Activated T-cell treated with anti-CD3 and anti-CD28 coated beads for 1 hour (primary cell): ENCODE results near the gene CMTM5.
"Not testable (repeated sequence)": the region's sequence is repeated elsewhere in the genome, so short reads cannot be mapped to it uniquely, and the experiment has no call there.

Source experiments
- DNase-seq: peaks from one replicate; pipeline ENCODE4 v3.0.0-alpha.2; 2020; ENCODE audit warnings: low read depth

Gene CMTM5

GRCh38 chr14:23414906-23415820 is 38.3 kb downstream of the CMTM5 start:
- no peak for DNase-seq

- DNase-seq, result no peak
Measured at GRCh38 chr14:23415821-23416778, 39.3 kb downstream of the CMTM5 start.

GRCh38 chr14:23416801-23417200 is 40.0 kb downstream of the CMTM5 start:
- no peak for DNase-seq

DNA sequence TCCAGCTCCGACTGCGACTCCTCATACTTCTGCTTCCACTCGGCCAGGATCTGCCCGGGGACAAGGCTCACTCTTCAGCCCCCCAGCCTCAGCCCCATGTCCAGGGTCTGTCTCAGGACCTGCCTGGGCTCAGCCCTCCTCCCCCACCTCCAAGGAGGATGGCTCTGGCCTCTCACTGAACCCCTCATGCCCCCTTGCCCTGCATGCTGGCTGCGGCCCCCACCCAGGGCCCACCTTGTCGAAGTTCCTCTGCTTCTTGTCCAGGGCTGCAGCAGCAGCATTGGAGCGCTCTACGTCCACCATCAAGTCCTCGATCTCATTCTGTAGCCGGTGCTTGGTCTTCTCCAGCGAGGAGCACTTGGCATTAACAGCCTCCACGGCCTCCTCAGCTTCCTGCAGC is 40.4 kb downstream of the CMTM5 start:
- not testable (repeated sequence) for DNase-seq

DNA sequence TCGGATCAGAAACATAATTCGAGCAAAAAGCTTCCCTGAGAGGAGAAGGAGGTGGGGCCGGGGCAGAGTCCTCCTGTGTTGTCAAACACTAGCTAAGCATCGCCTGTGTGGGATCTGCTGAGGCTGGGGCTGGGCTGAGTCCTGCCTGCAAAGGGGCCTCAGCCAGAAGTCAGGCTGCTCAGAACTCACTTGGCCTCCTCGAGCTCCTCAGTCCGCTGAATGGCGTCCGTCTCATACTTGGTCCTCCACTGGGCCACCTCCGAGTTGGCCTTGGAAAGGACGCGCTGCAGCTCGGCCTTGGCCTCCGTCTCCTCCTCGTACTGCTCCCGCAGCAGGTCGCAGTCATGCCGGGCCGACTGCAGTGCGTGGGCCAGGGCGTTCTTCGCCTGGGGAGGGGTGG is 41.2 kb downstream of the CMTM5 start:
- no peak for DNase-seq

DNA sequence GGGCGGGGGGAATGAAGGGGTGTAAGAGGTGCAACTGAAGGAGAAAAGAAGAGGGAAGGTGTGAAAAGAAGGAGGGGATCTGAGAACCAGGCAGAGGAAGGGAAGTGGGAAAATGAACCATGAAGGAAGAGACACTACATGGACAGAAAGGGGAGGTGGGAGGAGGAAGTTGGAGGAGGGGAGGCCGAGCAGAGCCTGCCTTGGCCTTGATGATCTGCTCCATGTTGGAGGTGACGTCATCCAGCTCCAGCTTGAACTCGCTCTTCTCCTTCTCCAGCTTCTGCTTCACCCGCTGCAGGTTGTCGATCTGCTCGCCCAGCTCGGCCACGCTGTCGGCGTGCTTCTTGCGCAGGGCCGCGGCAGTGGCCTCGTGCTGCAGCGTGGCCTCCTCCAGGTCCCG is 42.8 kb downstream of the CMTM5 start:
- DNase-seq, result not testable (repeated sequence)

DNA sequence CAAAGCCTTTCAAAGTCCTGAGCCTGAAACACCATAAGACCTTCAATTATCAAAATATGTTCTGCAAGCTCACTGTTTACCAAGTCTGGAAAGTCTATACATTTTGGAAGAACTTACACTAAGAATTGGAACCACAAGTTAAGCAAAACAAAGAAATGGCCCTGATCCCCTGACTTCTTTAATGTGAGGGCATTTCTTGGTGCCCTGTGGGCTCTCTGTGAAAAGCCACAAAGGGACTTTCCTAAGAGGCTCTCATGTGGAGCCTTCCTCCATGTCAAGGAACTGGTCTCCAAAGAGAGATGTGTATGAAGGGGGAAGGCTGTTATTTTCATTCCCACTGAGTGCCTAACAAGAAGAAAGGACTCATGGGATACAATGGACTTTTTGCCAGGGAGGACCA is 44.7 kb downstream of the CMTM5 start:
- DNase-seq, result no peak

GRCh38 chr14:23423657-23424056 is 46.8 kb downstream of the CMTM5 start:
- no peak for DNase-seq

- DNase-seq, result no peak
Measured at GRCh38 chr14:23425169-23425568, 48.3 kb downstream of the CMTM5 start.

DNA sequence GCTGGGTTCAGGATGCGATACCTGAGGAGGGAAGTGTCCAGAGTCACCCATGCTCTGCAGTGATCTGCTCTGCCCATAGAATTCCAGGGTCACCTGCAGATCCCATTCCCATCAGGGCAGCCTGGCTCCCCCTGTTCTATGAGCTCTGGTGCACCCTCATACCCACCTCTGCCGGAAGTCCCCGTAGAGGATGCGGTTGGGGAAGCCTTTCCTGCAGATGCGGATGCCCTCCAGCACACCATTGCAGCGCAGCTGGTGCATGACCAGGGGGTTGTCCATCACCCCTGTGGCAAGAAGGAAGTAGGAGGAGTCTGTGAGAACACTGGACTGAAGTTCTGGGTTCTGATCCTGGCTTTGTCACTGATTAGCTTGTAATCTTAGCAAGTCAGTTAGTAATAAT is 49.0 kb downstream of the CMTM5 start:
- DNase-seq, result not testable (repeated sequence)

DNA sequence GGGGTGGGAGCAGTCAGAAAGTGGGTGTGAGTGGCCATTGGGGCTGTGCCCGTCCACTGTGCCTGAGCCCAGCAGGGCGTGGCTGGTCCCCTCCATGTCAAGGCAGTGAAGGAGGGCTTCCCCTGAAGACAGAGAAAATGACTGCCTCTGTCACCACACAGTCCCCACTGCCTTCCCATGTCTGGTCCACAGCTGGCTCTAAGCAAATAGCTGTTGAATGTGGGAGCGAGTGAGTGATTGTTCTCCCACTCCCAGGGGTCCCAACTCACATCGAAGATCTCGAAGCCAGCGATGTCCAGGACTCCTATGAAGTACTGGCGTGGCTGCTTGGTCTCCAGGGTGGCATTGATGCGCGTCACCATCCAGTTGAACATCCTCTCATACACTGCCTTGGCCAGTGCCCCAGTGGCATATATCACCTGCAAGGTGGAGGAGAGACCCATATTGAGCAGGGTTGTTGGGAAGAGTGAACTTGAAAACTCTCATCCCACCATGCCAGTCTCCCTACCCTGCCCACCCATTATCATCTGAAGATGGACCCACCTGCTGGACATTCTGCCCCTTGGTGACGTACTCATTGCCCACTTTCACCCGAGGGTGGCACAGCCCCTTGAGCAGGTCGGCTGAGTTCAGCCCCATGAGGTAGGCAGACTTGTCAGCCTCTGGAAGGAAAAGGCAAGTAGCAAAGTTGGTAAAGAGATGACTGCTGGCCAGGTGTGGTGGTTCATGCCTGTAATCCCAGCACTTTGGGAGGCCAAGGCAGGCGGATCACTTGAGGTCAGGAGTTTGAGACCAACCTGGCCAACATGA is 52.0 kb downstream of the CMTM5 start:
- no peak for DNase-seq
